MM.1S (cell line): ENCODE data around the gene VANGL2.

Source experiments
- DNase-seq: peaks from one replicate; pipeline ENCODE4 v3.0.0-alpha.2; 2015
- H2AFZ ChIP-seq: fragments of 300-600 bp; sonication (generic); 2 replicates; pipeline ENCODE4 v1.6.0; 2016; ENCODE audit warnings: antibody characterized with exemption, low read length
- H3F3A ChIP-seq: fragments of 300-600 bp; sonication (generic); 2 replicates; pipeline ENCODE4 v1.6.1; 2016; ENCODE audit warnings: mild to moderate bottlenecking, antibody characterized with exemption, low read length, moderate library complexity, mixed read lengths; ENCODE audit not compliant: insufficient read depth
- H3K27ac ChIP-seq: fragments of 300-600 bp; sonication (generic); 2 replicates; pipeline ENCODE4 v1.5.1; 2016; ENCODE audit warnings: mild to moderate bottlenecking, low read length
- H3K27me3 ChIP-seq: fragments of 300-600 bp; sonication (generic); replicated peaks from 2 replicates; pipeline ENCODE4 v1.6.0; 2016; ENCODE audit warnings: low read length; ENCODE audit not compliant: insufficient read depth
- H3K36me3 ChIP-seq: fragments of 300-600 bp; sonication (generic); replicated peaks from 2 replicates; pipeline ENCODE4 v1.6.1; 2016; ENCODE audit warnings: mild to moderate bottlenecking, low read length, mixed read lengths; ENCODE audit not compliant: insufficient read depth
- H3K4me1 ChIP-seq: fragments of 300-600 bp; sonication (generic); 2 replicates; pipeline ENCODE4 v1.6.1; 2016; ENCODE audit warnings: low read length, mixed read lengths
- H3K4me2 ChIP-seq: fragments of 300-600 bp; sonication (generic); 2 replicates; pipeline ENCODE4 v1.6.0; 2016; ENCODE audit warnings: low read depth, low read length
- H3K4me3 ChIP-seq: fragments of 300-600 bp; sonication (generic); 2 replicates; pipeline ENCODE4 v1.5.1; 2016; ENCODE audit warnings: low read length, mixed read lengths
- H3K79me2 ChIP-seq: fragments of 300-600 bp; sonication (generic); 2 replicates; pipeline ENCODE4 v1.6.1; 2016; ENCODE audit warnings: mixed run types, low read length, mixed read lengths
- H3K9ac ChIP-seq: fragments of 300-600 bp; sonication (generic); 2 replicates; pipeline ENCODE4 v1.6.1; 2016; ENCODE audit warnings: low read length, mixed read lengths
- H3K9me2 ChIP-seq: fragments of 300-600 bp; sonication (generic); replicated peaks from 2 replicates; pipeline ENCODE4 v1.6.1; 2016; ENCODE audit warnings: mild to moderate bottlenecking, low read length, mixed read lengths; ENCODE audit not compliant: insufficient read depth
- H3K9me3 ChIP-seq: fragments of 300-600 bp; sonication (generic); replicated peaks from 2 replicates; pipeline ENCODE4 v1.6.1; 2016; ENCODE audit warnings: mild to moderate bottlenecking, low read length, mixed read lengths; ENCODE audit not compliant: insufficient read depth
- H4K20me1 ChIP-seq: fragments of 300-600 bp; sonication (generic); 2 replicates; pipeline ENCODE4 v1.6.1; 2016; ENCODE audit warnings: mild to moderate bottlenecking, low read length, moderate library complexity, mixed read lengths; ENCODE audit not compliant: insufficient read depth
- CTCF ChIP-seq: fragments of 300-600 bp; sonication (generic); IDR thresholded peaks from 2 replicates; pipeline ENCODE4 v1.5.1; 2016; ENCODE audit warnings: antibody characterized with exemption, low read length, mixed read lengths
- EZH2 ChIP-seq: fragments of 300-600 bp; sonication (generic); optimal IDR thresholded peaks from 2 replicates; pipeline ENCODE3; 2017; ENCODE audit warnings: low read depth, mild to moderate bottlenecking, antibody characterized with exemption, low read length, mixed read lengths
- EZH2phosphoT487 ChIP-seq: fragments of 300-600 bp; sonication (generic); IDR thresholded peaks from 2 replicates; pipeline ENCODE4 v1.6.1; 2018; ENCODE audit warnings: antibody characterized with exemption, low read length

Gene VANGL2

GRCh38 chr1:160403244-160403643 lies 2.9 kb downstream of the VANGL2 start:
- H3K9me3 ChIP-seq: no peaks in the 10 kb centered on the region
- no peak overlapping the region for H3K27ac ChIP-seq
- H3F3A ChIP-seq: no peaks in the 10 kb centered on the region
- H3K27me3 ChIP-seq: no peaks in the 10 kb centered on the region
- no peaks in the 10 kb centered on the region for H3K79me2 ChIP-seq
- no peak overlapping the region for H3K4me2 ChIP-seq
- H2AFZ ChIP-seq: no peak overlapping the region
- no peaks in the 10 kb centered on the region for H3K9me2 ChIP-seq
- no peaks in the 10 kb centered on the region for H3K4me1 ChIP-seq
- H3K4me3 ChIP-seq: no peak overlapping the region
- no peak for DNase-seq
- no peak overlapping the region for H3K9ac ChIP-seq
- TF ChIP-seq CTCF (no peak), EZH2phosphoT487 (no peak), EZH2 (no peak)
- H3K36me3 ChIP-seq: no peaks in the 10 kb centered on the region
- no peaks in the 10 kb centered on the region for H4K20me1 ChIP-seq

- H4K20me1 ChIP-seq: no peaks in the 10 kb centered on the region
- H3K9me3 ChIP-seq: no peaks in the 10 kb centered on the region
- H3K4me1 ChIP-seq: no peaks in the 10 kb centered on the region
- H3K27me3 ChIP-seq: no peaks in the 10 kb centered on the region
- no peak for DNase-seq
- no peak overlapping the region for H3K9ac ChIP-seq
- no peaks in the 10 kb centered on the region for H3K9me2 ChIP-seq
- no peak overlapping the region for H3K4me2 ChIP-seq
- TF ChIP-seq EZH2phosphoT487: no peak
- TF ChIP-seq CTCF: no peak
- no peak for TF ChIP-seq EZH2
- no peaks in the 10 kb centered on the region for H3K36me3 ChIP-seq
- H3F3A ChIP-seq: no peaks in the 10 kb centered on the region
- H3K4me3 ChIP-seq: no peak overlapping the region
- no peak overlapping the region for H3K27ac ChIP-seq
- no peak overlapping the region for H2AFZ ChIP-seq
- H3K79me2 ChIP-seq: no peaks in the 10 kb centered on the region
Measured at GRCh38 chr1:160404094-160404493, 3.7 kb downstream of the VANGL2 start.

DNA sequence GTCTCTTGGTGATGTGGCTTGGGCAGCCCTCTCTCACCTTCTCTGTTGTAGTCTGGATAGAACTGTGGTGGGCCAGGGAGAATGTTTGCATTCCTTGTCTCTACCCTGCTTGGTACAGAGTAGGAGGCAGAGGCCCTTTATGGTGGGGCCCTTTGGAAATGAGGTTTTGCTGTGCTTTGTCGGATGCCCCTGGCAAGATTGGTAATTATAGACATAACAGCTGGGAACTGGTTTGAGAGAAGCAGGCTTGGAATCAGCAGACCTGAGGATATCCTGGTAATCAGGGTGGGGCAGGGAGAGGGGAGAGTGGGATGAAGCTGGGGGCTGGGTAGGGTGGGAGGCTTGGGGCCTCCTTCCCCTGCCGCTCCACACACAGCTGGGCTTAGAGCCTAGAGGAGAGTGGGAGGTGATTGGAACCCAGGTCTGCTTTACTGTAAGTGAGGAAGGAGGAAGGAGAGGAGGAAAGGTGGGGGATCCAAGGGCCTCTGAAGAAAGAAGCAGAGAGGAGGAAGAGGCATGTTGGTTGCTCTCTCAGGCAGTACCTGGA lies 5.0 kb downstream of the VANGL2 start:
- Histone ChIP-seq H3K4me2 (no peak overlapping the region), H3F3A (no peaks in the 10 kb centered on the region), H3K9me3 (no peaks in the 10 kb centered on the region), H3K4me1 (no peaks in the 10 kb centered on the region), H2AFZ (no peak overlapping the region), H3K9me2 (no peaks in the 10 kb centered on the region), H3K36me3 (no peaks in the 10 kb centered on the region), H4K20me1 (no peaks in the 10 kb centered on the region), H3K27me3 (no peaks in the 10 kb centered on the region), H3K4me3 (no peak overlapping the region), H3K27ac (no peak overlapping the region), H3K9ac (no peak overlapping the region), H3K79me2 (no peaks in the 10 kb centered on the region)
- TF ChIP-seq EZH2phosphoT487 (no peak), CTCF (no peak), EZH2 (no peak)
- no peak for DNase-seq
